Stimulated activated naive CD4-positive, alpha-beta T cell treated with Interleukin-2 at 50 U/mL for 16 hours (primary cell): ENCODE data around the gene SEC14L5.

Experiments
- DNase-seq: peaks from one replicate; lab custom pipeline; 2025; lab: John Stamatoyannopoulos, UW

Gene SEC14L5

GRCh38 chr16:4931381-4931780, 26.7 kb upstream of the SEC14L5 start:
- no peak for DNase-seq

- no peak for DNase-seq
Observed at GRCh38 chr16:4933433-4933832, 24.7 kb upstream of the SEC14L5 start.

GRCh38 chr16:4933871-4934395, 24.2 kb upstream of the SEC14L5 start:
- DNase-seq: no peak

GRCh38 chr16:4934591-4934990, 23.5 kb upstream of the SEC14L5 start:
- no peak for DNase-seq

- DNase-seq: no peak
Observed at GRCh38 chr16:4935241-4935855, 22.8 kb upstream of the SEC14L5 start.

- DNase-seq: no peak
Observed at GRCh38 chr16:4936181-4936990, 21.7 kb upstream of the SEC14L5 start.

- no peak for DNase-seq
Observed at GRCh38 chr16:4936991-4937781, 20.9 kb upstream of the SEC14L5 start, which contains the start of gene PPL. PPL (minus strand) TSS chr16:4937148; CDS start chr16:4937045, 103 bp downstream.

GRCh38 chr16:4937782-4938682, 20.1 kb upstream of the SEC14L5 start:
- DNase-seq: no peak

- DNase-seq: no peak
Observed at GRCh38 chr16:4938683-4939030, 19.5 kb upstream of the SEC14L5 start.

GRCh38 chr16:4940719-4941118, 17.4 kb upstream of the SEC14L5 start:
- DNase-seq: no peak

- no peak for DNase-seq
Observed at GRCh38 chr16:4942481-4942880, 15.6 kb upstream of the SEC14L5 start.

GRCh38 chr16:4944333-4945281, 13.5 kb upstream of the SEC14L5 start:
- no peak for DNase-seq

GRCh38 chr16:4945560-4946502, 12.3 kb upstream of the SEC14L5 start:
- no peak for DNase-seq

GRCh38 chr16:4946917-4947316, 11.2 kb upstream of the SEC14L5 start:
- DNase-seq: no peak

GRCh38 chr16:4947722-4948503, 10.2 kb upstream of the SEC14L5 start:
- DNase-seq: no peak

- no peak for DNase-seq
Observed at GRCh38 chr16:4948903-4949766, 9.0 kb upstream of the SEC14L5 start.

- no peak for DNase-seq
Observed at GRCh38 chr16:4949986-4950385, 8.1 kb upstream of the SEC14L5 start.
